ENCODE results near the gene H1-8. TPM values are rescaled to one million over a fixed set of nuclear protein-coding genes. Genes with fewer than 3 reads are reported as not detected.
A peak's percentile ranks its signal among the peaks of the same experiment; 100 is the strongest.

H1-8 gene
- total RNA-seq, 4 donors from 2014 or later: not detected

- WGBS, 2 donors: 83 to 85% methylated on average over 4 to 6 of the region's 6 CpGs
- TF ChIP-seq POLR2A (IDR thresholded peaks at IDR 0.05) (no peak), CTCF (IDR thresholded peaks at IDR 0.05) (no peak)
- intact Hi-C loops (cut with DNase I; ENCODE audit: low total_unique reads): no loop called here
- no peak overlapping the region for H3K4me3 ChIP-seq (ENCODE audit: low read depth, poor library complexity, severe bottlenecking)
- no peak for DNase-seq (ENCODE audit: low spot score in 2 of 2)
These were observed 52.0 kb downstream of the H1-8 start for GRCh38 chr3:129594907-129595390.

- no peak for DNase-seq (ENCODE audit: low spot score in 2 of 2)
- intact Hi-C loops (cut with DNase I; ENCODE audit: low total_unique reads): no loop called here
- TF ChIP-seq CTCF (IDR thresholded peaks at IDR 0.05): no peak
- no peak for TF ChIP-seq POLR2A (IDR thresholded peaks at IDR 0.05)
- no peak overlapping the region for H3K4me3 ChIP-seq (ENCODE audit: low read depth, poor library complexity, severe bottlenecking)
- WGBS, 2 donors: 60% methylated on average over 9 to 10 of the region's 10 CpGs
These were observed 52.7 kb downstream of the H1-8 start for GRCh38 chr3:129595544-129596193.

- H3K4me3 ChIP-seq (ENCODE audit: low read depth, poor library complexity, severe bottlenecking): no peak overlapping the region
- DNase-seq (ENCODE audit: low spot score in 2 of 2): peak; percentile 85 to 97
- intact Hi-C loops (cut with DNase I; ENCODE audit: low total_unique reads): no loop called here
- WGBS, 2 donors: 32 to 49% methylated on average over 21 to 27 of the region's 27 CpGs
- no peak for TF ChIP-seq POLR2A (IDR thresholded peaks at IDR 0.05)
- no peak for TF ChIP-seq CTCF (IDR thresholded peaks at IDR 0.05)
These were observed 53.5 kb downstream of the H1-8 start for GRCh38 chr3:129596194-129597086.

- intact Hi-C loops (cut with DNase I; ENCODE audit: low total_unique reads): no loop called here
- TF ChIP-seq POLR2A (IDR thresholded peaks at IDR 0.05) (no peak), CTCF (IDR thresholded peaks at IDR 0.05) (no peak)
- no peak for DNase-seq (ENCODE audit: low spot score in 2 of 2)
- WGBS, 2 donors: 29 to 46% methylated on average over 22 to 31 of the region's 31 CpGs
- H3K4me3 ChIP-seq (ENCODE audit: low read depth, poor library complexity, severe bottlenecking): no peak overlapping the region
These were observed 54.4 kb downstream of the H1-8 start for GRCh38 chr3:129597087-129597999.

- no peak for DNase-seq (ENCODE audit: low spot score in 2 of 2)
- 43 to 54% methylated on average over 5 of the region's 5 CpGs for WGBS, 2 donors
- no peak overlapping the region for H3K4me3 ChIP-seq (ENCODE audit: low read depth, poor library complexity, severe bottlenecking)
- intact Hi-C loops (cut with DNase I; ENCODE audit: low total_unique reads): no loop called here
- TF ChIP-seq CTCF (IDR thresholded peaks at IDR 0.05) (no peak), POLR2A (IDR thresholded peaks at IDR 0.05) (no peak)
These were observed 55.0 kb downstream of the H1-8 start for GRCh38 chr3:129598000-129598381.
